Measurements from ENCODE around the gene GGCT.

DNA sequence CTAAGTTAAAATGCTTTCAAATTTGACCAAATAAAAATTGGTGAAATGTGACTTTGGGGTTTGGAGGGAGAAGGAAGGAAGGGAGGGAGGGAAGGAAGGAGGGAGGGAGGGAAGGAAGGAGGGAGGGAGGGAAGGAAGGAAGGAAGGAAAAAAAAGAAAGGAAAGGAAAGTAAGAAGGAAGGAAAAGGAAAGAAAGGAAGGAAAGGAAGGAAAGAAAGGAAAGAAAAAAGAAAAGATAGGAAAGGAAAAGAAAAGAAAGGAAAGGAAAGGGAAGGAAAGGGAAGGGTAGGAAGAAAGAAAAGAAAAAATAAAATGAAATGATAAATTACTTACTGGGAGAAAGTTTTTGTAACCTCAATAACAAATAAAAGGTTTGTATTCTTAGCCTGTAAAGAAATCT is 24.1 kb upstream of the GGCT start:
- TF ChIP-seq, protein P1, sequence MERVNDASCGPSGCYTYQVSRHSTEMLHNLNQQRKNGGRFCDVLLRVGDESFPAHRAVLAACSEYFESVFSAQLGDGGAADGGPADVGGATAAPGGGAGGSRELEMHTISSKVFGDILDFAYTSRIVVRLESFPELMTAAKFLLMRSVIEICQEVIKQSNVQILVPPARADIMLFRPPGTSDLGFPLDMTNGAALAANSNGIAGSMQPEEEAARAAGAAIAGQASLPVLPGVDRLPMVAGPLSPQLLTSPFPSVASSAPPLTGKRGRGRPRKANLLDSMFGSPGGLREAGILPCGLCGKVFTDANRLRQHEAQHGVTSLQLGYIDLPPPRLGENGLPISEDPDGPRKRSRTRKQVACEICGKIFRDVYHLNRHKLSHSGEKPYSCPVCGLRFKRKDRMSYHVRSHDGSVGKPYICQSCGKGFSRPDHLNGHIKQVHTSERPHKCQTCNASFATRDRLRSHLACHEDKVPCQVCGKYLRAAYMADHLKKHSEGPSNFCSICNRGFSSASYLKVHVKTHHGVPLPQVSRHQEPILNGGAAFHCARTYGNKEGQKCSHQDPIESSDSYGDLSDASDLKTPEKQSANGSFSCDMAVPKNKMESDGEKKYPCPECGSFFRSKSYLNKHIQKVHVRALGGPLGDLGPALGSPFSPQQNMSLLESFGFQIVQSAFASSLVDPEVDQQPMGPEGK (CRISPR knock-in tag; IDR thresholded peaks at IDR 0.05; ENCODE audit: borderline replicate concordance) = no peak
- TF ChIP-seq BACH2 (CRISPR knock-in tag; IDR thresholded peaks at IDR 0.05; ENCODE audit: borderline replicate concordance) (no peak), ZNF565 (CRISPR knock-in tag; conservative IDR thresholded peaks at IDR 0.05; ENCODE audit: low read depth) (no peak), TOX (CRISPR knock-in tag; IDR thresholded peaks at IDR 0.05; ENCODE audit: borderline replicate concordance) (no peak), ZNF70 (CRISPR knock-in tag; IDR thresholded peaks at IDR 0.05) (no peak)

Measured in SK-N-SH treated with all-trans-retinoic acid at 6 μM for 48 hours (cell line).